Fibroblast of lung (primary cell): ENCODE measurements around the gene RNF113B.

Experiments
- CTCF ChIP-seq, 2 donors: IDR thresholded peaks in 1 of 2; conservative IDR thresholded peaks in 1 of 2; 1 replicate in 1 of 2; 2 replicates in 1 of 2; pipeline ENCODE4 v1.5.1; 2011 to 2012; ENCODE audit warnings: low read length in 2 of 2, control low read depth in 1 of 2, inconsistent platforms in 1 of 2, low read depth in 1 of 2, mild to moderate bottlenecking in 1 of 2
- EZH2 ChIP-seq: IDR thresholded peaks from 2 replicates; pipeline ENCODE4 v1.5.1; 2012; ENCODE audit warnings: low read length, control low read depth, mild to moderate bottlenecking; ENCODE audit errors: missing control alignments

- TF ChIP-seq CTCF (conservative IDR thresholded peaks at IDR 0.05 in 1 of 2, IDR thresholded peaks at IDR 0.05 in 1 of 2; ENCODE audit: low read depth in 1 of 2, low read length in 2 of 2) (no peak), EZH2 (no peak)
These were observed 39.1 kb upstream of the RNF113B start for GRCh38 chr13:98216135-98216565.
